ENCODE measurements around the gene KRT6C. TPM values are rescaled to one million over a fixed set of nuclear protein-coding genes. Genes with fewer than 3 reads are reported as not detected.
A peak's percentile ranks its signal among the peaks of the same experiment; 100 is the strongest.

Gene KRT6C
- total RNA-seq, 6 experiments from 2014 or later, result 0.15 TPM; not detected in 5

GRCh38 chr12:52441320-52441911 lies 32.2 kb downstream of the KRT6C start:
- H3K36me3 ChIP-seq, result no peaks in the 10 kb centered on the region
- 34% methylated on average over 9 of the region's 9 CpGs for WGBS (ENCODE audit: insufficient coverage, low coverage, low lambda C conversion rate, missing lambda C conversion rate)
- no peaks in the 10 kb centered on the region for H3K27me3 ChIP-seq
- TF ChIP-seq POLR2A (IDR thresholded peaks at IDR 0.05) (no peak), CTCF (IDR thresholded peaks at IDR 0.05) (no peak)
- no peaks in the 10 kb centered on the region for H3K4me1 ChIP-seq
- no peak for DNase-seq
- peak in 1 of 4 donors; percentile 29 for ATAC-seq
- H3K9me3 ChIP-seq, result no peaks in the 10 kb centered on the region
- intact Hi-C loops (cut with DNase I), result no loop called here
- no peak overlapping the region for H3K4me3 ChIP-seq
- H3K27ac ChIP-seq, result no peak overlapping the region

- ATAC-seq, result no peak
- H3K9me3 ChIP-seq, result no peaks in the 10 kb centered on the region
- 75% methylated on average over 1 of the region's 5 CpGs for WGBS (ENCODE audit: insufficient coverage, low coverage, low lambda C conversion rate, missing lambda C conversion rate)
These were observed 32.7 kb downstream of the KRT6C start for GRCh38 chr12:52440821-52441319.

GRCh38 chr12:52439845-52440244 lies 33.8 kb downstream of the KRT6C start:
- WGBS (ENCODE audit: insufficient coverage, low coverage, low lambda C conversion rate, missing lambda C conversion rate), result 80% methylated on average over 1 of the region's 2 CpGs
- Histone ChIP-seq H3K4me3 (no peak overlapping the region), H3K9me3 (no peaks in the 10 kb centered on the region), H3K27me3 (no peaks in the 10 kb centered on the region), H3K27ac (no peak overlapping the region), H3K4me1 (no peaks in the 10 kb centered on the region), H3K36me3 (no peaks in the 10 kb centered on the region)
- DNase-seq (no peak), ATAC-seq (no peak)
- intact Hi-C loops (cut with DNase I), result no loop called here
- TF ChIP-seq CTCF (IDR thresholded peaks at IDR 0.05) (no peak), POLR2A (IDR thresholded peaks at IDR 0.05) (no peak)

More at GRCh38 chr12:52440821-52441319, 32.7 kb downstream of the KRT6C start:
- no peak for DNase-seq
- Histone ChIP-seq H3K27ac (no peak overlapping the region), H3K36me3 (no peaks in the 10 kb centered on the region), H3K27me3 (no peaks in the 10 kb centered on the region), H3K4me1 (no peaks in the 10 kb centered on the region), H3K4me3 (no peak overlapping the region)
- intact Hi-C loops (cut with DNase I), result no loop called here
- TF ChIP-seq CTCF (IDR thresholded peaks at IDR 0.05), result no peak
- TF ChIP-seq POLR2A (IDR thresholded peaks at IDR 0.05), result no peak

GRCh38 chr12:52439420-52439819 lies 34.2 kb downstream of the KRT6C start:
- no peak for ATAC-seq
- TF ChIP-seq CTCF (IDR thresholded peaks at IDR 0.05) (no peak), POLR2A (IDR thresholded peaks at IDR 0.05) (no peak)

More at GRCh38 chr12:52439420-52439819, 34.2 kb downstream of the KRT6C start:
- DNase-seq, result no peak
- Histone ChIP-seq H3K27ac (no peak overlapping the region), H3K27me3 (no peaks in the 10 kb centered on the region), H3K4me1 (no peaks in the 10 kb centered on the region), H3K36me3 (no peaks in the 10 kb centered on the region), H3K9me3 (no peaks in the 10 kb centered on the region), H3K4me3 (no peak overlapping the region)
- no CpG with 5 or more reads among the region's 8 CpGs for WGBS (ENCODE audit: insufficient coverage, low coverage, low lambda C conversion rate, missing lambda C conversion rate)
- intact Hi-C loops (cut with DNase I), result no loop called here

Measured in right lobe of liver (tissue), 6 donors.